Mesenchymal stem cell (in vitro differentiated cells and primary cell): ENCODE measurements around the gene RACGAP1.
A peak's percentile ranks its signal among the peaks of the same experiment; 100 is the strongest.

Experiments used
- DNase-seq: peaks from one replicate; pipeline ENCODE4 v3.0.0-alpha.2; 2013
- H2AFZ ChIP-seq: one replicate; pipeline ENCODE4 v1.6.1; 2013; ENCODE audit warnings: low read depth, mild to moderate bottlenecking, control low read depth, inconsistent platforms, low read length, moderate library complexity
- H2AK5ac ChIP-seq: 2 replicates; pipeline ENCODE4 v1.6.1; 2013; ENCODE audit warnings: low read length, moderate library complexity, mild to moderate bottlenecking, inconsistent platforms; ENCODE audit not compliant: severe bottlenecking
- H2BK120ac ChIP-seq: one replicate; pipeline ENCODE4 v1.6.1; 2013; ENCODE audit warnings: low read depth, mild to moderate bottlenecking, inconsistent platforms, low read length, moderate library complexity
- H2BK12ac ChIP-seq, 2 experiments: one replicate each; pipeline ENCODE4 v1.6.1; 2013; ENCODE audit warnings: inconsistent platforms in 2 of 2, low read length in 2 of 2, mild to moderate bottlenecking in 2 of 2, moderate library complexity in 2 of 2, control low read depth in 1 of 2
- H2BK15ac ChIP-seq: one replicate; pipeline ENCODE4 v1.6.1; 2013; ENCODE audit warnings: mild to moderate bottlenecking, low read depth, inconsistent platforms; ENCODE audit not compliant: poor library complexity, severe bottlenecking
- H2BK5ac ChIP-seq: 2 replicates; pipeline ENCODE4 v1.6.1; 2013; ENCODE audit warnings: low read depth, mild to moderate bottlenecking, low read length, control low read depth, inconsistent platforms; ENCODE audit not compliant: poor library complexity, severe bottlenecking
- H3K14ac ChIP-seq, 2 experiments: one replicate each; pipeline ENCODE4 v1.6.1; 2013; ENCODE audit warnings: inconsistent platforms in 2 of 2, low read length in 2 of 2, control low read depth in 1 of 2, mild to moderate bottlenecking in 1 of 2, moderate library complexity in 1 of 2
- H3K18ac ChIP-seq, 2 experiments: one replicate each; pipeline ENCODE4 v1.6.1; 2013; ENCODE audit warnings: inconsistent platforms in 2 of 2, low read length in 2 of 2, control low read depth in 1 of 2, low read depth in 1 of 2, mild to moderate bottlenecking in 1 of 2
- H3K23ac ChIP-seq, 2 experiments: one replicate each; pipeline ENCODE4 v1.6.1; 2013; ENCODE audit warnings: inconsistent platforms in 2 of 2, low read length in 2 of 2, mild to moderate bottlenecking in 2 of 2, moderate library complexity in 2 of 2, control low read depth in 1 of 2
- H3K27ac ChIP-seq: 2 replicates; pipeline ENCODE4 v1.5.1; 2013; ENCODE audit warnings: mild to moderate bottlenecking, moderate library complexity, low read length, control low read depth, inconsistent platforms; ENCODE audit not compliant: poor library complexity, severe bottlenecking
- H3K27me3 ChIP-seq, 2 experiments: 2 replicates each; pipeline versions ENCODE4 v1.6.1 to v1.7.0; 2013; ENCODE audit warnings: low read length in 2 of 2, mild to moderate bottlenecking in 2 of 2, moderate library complexity in 2 of 2, control low read depth in 1 of 2, inconsistent platforms in 1 of 2; ENCODE audit not compliant: control insufficient read depth in 1 of 2, insufficient read depth in 1 of 2
- H3K36me3 ChIP-seq, 2 experiments: 2 replicates each; pipeline versions ENCODE4 v1.6.1 to v1.7.0; 2013; ENCODE audit warnings: low read length in 2 of 2, control low read depth in 1 of 2, inconsistent platforms in 1 of 2, low read depth in 1 of 2, mild to moderate bottlenecking in 1 of 2; ENCODE audit not compliant: insufficient read depth in 2 of 2, control insufficient read depth in 1 of 2
- H3K4ac ChIP-seq, 2 experiments: one replicate each; pipeline ENCODE4 v1.6.1; 2013; ENCODE audit warnings: inconsistent platforms in 2 of 2, low read length in 2 of 2, mild to moderate bottlenecking in 2 of 2, moderate library complexity in 2 of 2, control low read depth in 1 of 2, low read depth in 1 of 2
- H3K4me1 ChIP-seq: 2 replicates; pipeline ENCODE4 v1.6.1; 2013; ENCODE audit warnings: low read depth, low read length, control low read depth; ENCODE audit not compliant: control insufficient read depth, insufficient read depth
- H3K4me2 ChIP-seq: 2 replicates; pipeline ENCODE4 v1.6.1; 2013; ENCODE audit warnings: low read length, mild to moderate bottlenecking, inconsistent platforms; ENCODE audit not compliant: poor library complexity, severe bottlenecking
- H3K4me3 ChIP-seq, 2 experiments: 2 replicates each; pipeline versions ENCODE4 v1.5.1 to v1.7.0; 2013; ENCODE audit warnings: low read length in 2 of 2, mild to moderate bottlenecking in 2 of 2, control low read depth in 1 of 2, low read depth in 1 of 2; ENCODE audit not compliant: insufficient read depth in 1 of 2
- H3K79me1 ChIP-seq: replicated peaks from 2 replicates; pipeline ENCODE4 v1.6.1; 2013; ENCODE audit warnings: mild to moderate bottlenecking, control low read depth, low read length, inconsistent platforms; ENCODE audit not compliant: poor library complexity, severe bottlenecking
- H3K9ac ChIP-seq: 2 replicates; pipeline ENCODE4 v1.7.0; 2013; ENCODE audit warnings: mild to moderate bottlenecking, low read length, moderate library complexity
- H3K9me3 ChIP-seq: 2 replicates; pipeline ENCODE4 v1.7.0; 2013; ENCODE audit warnings: mild to moderate bottlenecking, low read length; ENCODE audit not compliant: control insufficient read depth
- H4K8ac ChIP-seq: one replicate; pipeline ENCODE4 v1.6.1; 2013; ENCODE audit warnings: inconsistent platforms, mild to moderate bottlenecking, low read length, moderate library complexity
- H4K91ac ChIP-seq: one replicate; pipeline ENCODE4 v1.6.1; 2013; ENCODE audit warnings: mild to moderate bottlenecking, low read length, inconsistent platforms
- WGBS: methylation state at CpG from one replicate; pipeline ENCODE4 v1.1.7; 2013; ENCODE audit warnings: mixed read lengths; 5-methylcytosine and 5-hydroxymethylcytosine counted together

RACGAP1 gene

GRCh38 chr12:50072198-50072907 lies 47.1 kb upstream of the RACGAP1 start:
- no peak overlapping the region for H4K8ac ChIP-seq
- no peaks in the 10 kb centered on the region for H3K27me3 ChIP-seq
- H3K4ac ChIP-seq: no peak overlapping the region
- H4K91ac ChIP-seq: no peak overlapping the region
- H2BK15ac ChIP-seq: peak overlapping the region; percentile 8
- no peak overlapping the region for H3K4me3 ChIP-seq
- no peaks in the 10 kb centered on the region for H3K79me1 ChIP-seq
- no peak overlapping the region for H3K27ac ChIP-seq
- H3K18ac ChIP-seq: no peak overlapping the region
- DNase-seq: no peak
- no peak overlapping the region for H3K14ac ChIP-seq
- no peak overlapping the region for H3K9ac ChIP-seq
- H3K4me2 ChIP-seq: no peak overlapping the region
- H2BK5ac ChIP-seq: no peak overlapping the region
- H3K9me3 ChIP-seq: no peaks in the 10 kb centered on the region
- no peak overlapping the region for H2BK12ac ChIP-seq
- H2AK5ac ChIP-seq: no peak overlapping the region
- 68% methylated on average over 9 of the region's 10 CpGs for WGBS
- H3K23ac ChIP-seq: no peak overlapping the region
- no peak overlapping the region for H2BK120ac ChIP-seq
- H2AFZ ChIP-seq: no peak overlapping the region
- peaks cover 5% of the 10 kb centered on the region for H3K4me1 ChIP-seq
- H3K36me3 ChIP-seq: peaks cover 0 to 3% of the 10 kb centered on the region in 2 experiments

GRCh38 chr12:50070314-50071060 lies 45.2 kb upstream of the RACGAP1 start:
- H3K18ac ChIP-seq: peak overlapping the region; percentile 12 to 73
- H3K9ac ChIP-seq: peak overlapping the region; percentile 43
- peak overlapping the region in 1 of 2 experiments; percentile 7 for H2BK12ac ChIP-seq
- H3K4me2 ChIP-seq: no peak overlapping the region
- H4K91ac ChIP-seq: peak overlapping the region; percentile 9
- peaks cover 0 to 3% of the 10 kb centered on the region in 2 experiments for H3K36me3 ChIP-seq
- no peak overlapping the region for H3K27ac ChIP-seq
- H3K23ac ChIP-seq: no peak overlapping the region
- H3K79me1 ChIP-seq: no peaks in the 10 kb centered on the region
- peak overlapping the region; percentile 94 for H4K8ac ChIP-seq
- peak overlapping the region in 1 of 2 experiments; percentile 34 for H3K4ac ChIP-seq
- 45% methylated on average over 7 of the region's 9 CpGs for WGBS
- no peaks in the 10 kb centered on the region for H3K9me3 ChIP-seq
- H3K27me3 ChIP-seq: no peaks in the 10 kb centered on the region
- no peak overlapping the region for H2AK5ac ChIP-seq
- peaks cover 10% of the 10 kb centered on the region for H3K4me1 ChIP-seq
- peak overlapping the region in 1 of 2 experiments; percentile 44 for H3K14ac ChIP-seq
- H2BK120ac ChIP-seq: no peak overlapping the region
- no peak overlapping the region for H2BK15ac ChIP-seq
- peak overlapping the region in 1 of 2 experiments; percentile 17 for H3K4me3 ChIP-seq
- peak overlapping the region; percentile 33 for H2AFZ ChIP-seq
- DNase-seq: peak; percentile 84
- H2BK5ac ChIP-seq: no peak overlapping the region

- H3K27me3 ChIP-seq: no peaks in the 10 kb centered on the region
- H3K4ac ChIP-seq: no peak overlapping the region
- H3K36me3 ChIP-seq: peaks cover 0 to 3% of the 10 kb centered on the region in 2 experiments
- no peak overlapping the region for H4K8ac ChIP-seq
- no peak overlapping the region for H3K23ac ChIP-seq
- H4K91ac ChIP-seq: no peak overlapping the region
- H2BK5ac ChIP-seq: no peak overlapping the region
- no peak overlapping the region for H2AK5ac ChIP-seq
- no peak overlapping the region for H2AFZ ChIP-seq
- no peak overlapping the region for H3K14ac ChIP-seq
- no peak overlapping the region for H3K4me3 ChIP-seq
- H2BK15ac ChIP-seq: no peak overlapping the region
- H3K4me2 ChIP-seq: no peak overlapping the region
- H3K4me1 ChIP-seq: peaks cover 10% of the 10 kb centered on the region
- no peak for DNase-seq
- H3K27ac ChIP-seq: no peak overlapping the region
- H2BK120ac ChIP-seq: no peak overlapping the region
- no peak overlapping the region for H2BK12ac ChIP-seq
- H3K79me1 ChIP-seq: no peaks in the 10 kb centered on the region
- no peak overlapping the region for H3K18ac ChIP-seq
- WGBS: 97% methylated on average over 3 of the region's 3 CpGs
- H3K9ac ChIP-seq: no peak overlapping the region
- H3K9me3 ChIP-seq: no peaks in the 10 kb centered on the region
These were observed 44.2 kb upstream of the RACGAP1 start for GRCh38 chr12:50069539-50069938.

GRCh38 chr12:50069069-50069468 lies 43.8 kb upstream of the RACGAP1 start:
- H4K8ac ChIP-seq: no peak overlapping the region
- no peak for DNase-seq
- H3K18ac ChIP-seq: no peak overlapping the region
- 83% methylated on average over 1 of the region's 5 CpGs for WGBS
- no peak overlapping the region for H3K23ac ChIP-seq
- H2BK5ac ChIP-seq: no peak overlapping the region
- no peak overlapping the region for H3K4me3 ChIP-seq
- no peaks in the 10 kb centered on the region for H3K79me1 ChIP-seq
- H3K14ac ChIP-seq: no peak overlapping the region
- H3K9ac ChIP-seq: no peak overlapping the region
- H2AK5ac ChIP-seq: no peak overlapping the region
- H2BK12ac ChIP-seq: no peak overlapping the region
- no peaks in the 10 kb centered on the region for H3K9me3 ChIP-seq
- H2BK15ac ChIP-seq: no peak overlapping the region
- H3K36me3 ChIP-seq: peaks cover 0 to 3% of the 10 kb centered on the region in 2 experiments
- no peak overlapping the region for H4K91ac ChIP-seq
- no peak overlapping the region for H3K4ac ChIP-seq
- no peak overlapping the region for H2AFZ ChIP-seq
- no peak overlapping the region for H2BK120ac ChIP-seq
- H3K27ac ChIP-seq: no peak overlapping the region
- H3K27me3 ChIP-seq: no peaks in the 10 kb centered on the region
- H3K4me2 ChIP-seq: no peak overlapping the region
- H3K4me1 ChIP-seq: peaks cover 10% of the 10 kb centered on the region
